ENCODE data around the gene LRRC57. TPM values are rescaled to one million over a fixed set of nuclear protein-coding genes. Genes with fewer than 3 reads are reported as not detected.
A peak's percentile ranks its signal among the peaks of the same experiment; 100 is the strongest.

Gene LRRC57
- total RNA-seq, 1 donor from 2014 or later: 25.9 TPM

- no peaks in the 10 kb centered on the region for H3K36me3 ChIP-seq
- TF ChIP-seq, protein P1, sequence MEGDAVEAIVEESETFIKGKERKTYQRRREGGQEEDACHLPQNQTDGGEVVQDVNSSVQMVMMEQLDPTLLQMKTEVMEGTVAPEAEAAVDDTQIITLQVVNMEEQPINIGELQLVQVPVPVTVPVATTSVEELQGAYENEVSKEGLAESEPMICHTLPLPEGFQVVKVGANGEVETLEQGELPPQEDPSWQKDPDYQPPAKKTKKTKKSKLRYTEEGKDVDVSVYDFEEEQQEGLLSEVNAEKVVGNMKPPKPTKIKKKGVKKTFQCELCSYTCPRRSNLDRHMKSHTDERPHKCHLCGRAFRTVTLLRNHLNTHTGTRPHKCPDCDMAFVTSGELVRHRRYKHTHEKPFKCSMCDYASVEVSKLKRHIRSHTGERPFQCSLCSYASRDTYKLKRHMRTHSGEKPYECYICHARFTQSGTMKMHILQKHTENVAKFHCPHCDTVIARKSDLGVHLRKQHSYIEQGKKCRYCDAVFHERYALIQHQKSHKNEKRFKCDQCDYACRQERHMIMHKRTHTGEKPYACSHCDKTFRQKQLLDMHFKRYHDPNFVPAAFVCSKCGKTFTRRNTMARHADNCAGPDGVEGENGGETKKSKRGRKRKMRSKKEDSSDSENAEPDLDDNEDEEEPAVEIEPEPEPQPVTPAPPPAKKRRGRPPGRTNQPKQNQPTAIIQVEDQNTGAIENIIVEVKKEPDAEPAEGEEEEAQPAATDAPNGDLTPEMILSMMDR (IDR thresholded peaks at IDR 0.05): no peak
- H3K4me3 ChIP-seq: no peak overlapping the region
- DNase-seq: no peak
- ATAC-seq: no peak
- H3K4me1 ChIP-seq: peaks cover 60% of the 10 kb centered on the region
- peak overlapping the region; percentile 96 for H3K27ac ChIP-seq
- intact Hi-C loops (cut with DNase I): no loop called here
- H3K27me3 ChIP-seq: no peaks in the 10 kb centered on the region
- H3K9me3 ChIP-seq: no peaks in the 10 kb centered on the region
Measured at GRCh38 chr15:42493679-42494078, 54.9 kb downstream of the LRRC57 start.

- Histone ChIP-seq H3K4me1 (peaks cover 48% of the 10 kb centered on the region), H3K4me3 (peak overlapping the region; percentile 97)
- DNase-seq: no peak
Measured at GRCh38 chr15:42491539-42492225, 56.9 kb downstream of the LRRC57 start.

GRCh38 chr15:42490671-42491538 is 57.7 kb downstream of the LRRC57 start, which contains the start of gene ZNF106:
ZNF106 (minus strand) TSS chr15:42491141; CDS start chr15:42472289, 18,852 bp downstream.
- TF ChIP-seq, protein P1 (IDR thresholded peaks at IDR 0.05): no peak
- Histone ChIP-seq H3K27me3 (no peaks in the 10 kb centered on the region), H3K9me3 (no peaks in the 10 kb centered on the region), H3K36me3 (no peaks in the 10 kb centered on the region), H3K4me3 (peak within 1 kb of the TSS; percentile 97), H3K4me1 (peaks cover 41% of the 10 kb centered on the region), H3K27ac (peak within 1 kb of the TSS; percentile 98)
- intact Hi-C loops (cut with DNase I): no loop called here
- ATAC-seq: peak; percentile 76
- peak; percentile 92 for DNase-seq

More at GRCh38 chr15:42491539-42492225, 56.9 kb downstream of the LRRC57 start:
- H3K9me3 ChIP-seq: no peaks in the 10 kb centered on the region
- H3K27me3 ChIP-seq: no peaks in the 10 kb centered on the region
- TF ChIP-seq, protein P1 (IDR thresholded peaks at IDR 0.05): no peak
- ATAC-seq: peak; percentile 15
- peak overlapping the region; percentile 98 for H3K27ac ChIP-seq
- H3K36me3 ChIP-seq: no peaks in the 10 kb centered on the region
- intact Hi-C loops (cut with DNase I): no loop called here

DNA sequence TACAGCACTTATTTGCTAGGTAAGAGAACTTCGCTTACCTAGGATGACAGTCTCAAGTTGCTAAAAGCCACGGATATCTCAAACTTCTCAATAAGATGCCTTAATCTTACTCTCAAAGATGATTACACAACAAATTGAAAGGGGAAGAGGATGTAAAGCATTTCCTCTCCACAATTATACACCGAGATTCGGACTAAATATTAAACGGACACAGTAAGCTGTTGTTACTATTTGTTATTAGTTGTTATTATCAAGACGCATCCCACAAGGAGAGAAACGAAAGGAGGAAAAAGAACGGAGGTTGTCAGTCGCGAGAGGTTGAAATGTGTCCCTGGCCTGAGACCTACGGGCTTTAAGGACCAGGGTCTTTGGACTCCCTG is 58.3 kb downstream of the LRRC57 start:
- DNase-seq (no peak), ATAC-seq (no peak)
- H3K9me3 ChIP-seq: no peaks in the 10 kb centered on the region
- TF ChIP-seq, protein P1 (IDR thresholded peaks at IDR 0.05): no peak
- peak overlapping the region; percentile 98 for H3K27ac ChIP-seq
- peak overlapping the region; percentile 97 for H3K4me3 ChIP-seq
- no peaks in the 10 kb centered on the region for H3K27me3 ChIP-seq
- intact Hi-C loops (cut with DNase I): no loop called here
- H3K4me1 ChIP-seq: peaks cover 41% of the 10 kb centered on the region
- H3K36me3 ChIP-seq: peaks cover 3% of the 10 kb centered on the region

Other genes with a start within 250 kb of the LRRC57 start
- 45.4 TPM for gene CAPN3, start 189.3 kb downstream of the LRRC57 start, total RNA-seq
- gene ZNF106, start 57.7 kb downstream of the LRRC57 start, total RNA-seq: 118 TPM
- gene SNAP23, start 53.2 kb downstream of the LRRC57 start, total RNA-seq: 81.9 TPM
- gene HAUS2, start within 50 bp of the LRRC57 start, total RNA-seq: 17.1 TPM
- 15.4 TPM for gene STARD9, start 26.8 kb upstream of the LRRC57 start, total RNA-seq
- gene CDAN1, start 188.3 kb upstream of the LRRC57 start, total RNA-seq: 13.5 TPM